ENCODE results near the gene PTP4A2.
"Not testable (repeated sequence)": the region's sequence is repeated elsewhere in the genome, so short reads cannot be mapped to it uniquely, and the experiment has no call there.

Gene PTP4A2

GRCh38 chr1:31931593-31932225 is 6.5 kb downstream of the PTP4A2 start:
- TF ChIP-seq CTCF (IDR thresholded peaks at IDR 0.05; ENCODE audit: low read depth, low read length, missing control alignments) = no peak

GRCh38 chr1:31930836-31931592 is 7.2 kb downstream of the PTP4A2 start:
- no peak for TF ChIP-seq CTCF (IDR thresholded peaks at IDR 0.05; ENCODE audit: low read depth, low read length, missing control alignments)
- in situ Hi-C loops (cut with HindIII; ENCODE audit: low sequenced_read_pairs) = no loop called here
- no peak for DNase-seq (ENCODE audit: low read depth)
- H3K4me3 ChIP-seq (ENCODE audit: low read depth, low read length) = no peak overlapping the region

More at GRCh38 chr1:31931593-31932225, 6.5 kb downstream of the PTP4A2 start:
- DNase-seq (ENCODE audit: low read depth) = no peak
- H3K4me3 ChIP-seq (ENCODE audit: low read depth, low read length) = no peak overlapping the region
- in situ Hi-C loops (cut with HindIII; ENCODE audit: low sequenced_read_pairs) = no loop called here

GRCh38 chr1:31927661-31927980 is 10.5 kb downstream of the PTP4A2 start:
- in situ Hi-C loops (cut with HindIII; ENCODE audit: low sequenced_read_pairs) = no loop called here
- TF ChIP-seq CTCF (IDR thresholded peaks at IDR 0.05; ENCODE audit: low read depth, low read length, missing control alignments) = no peak
- DNase-seq (ENCODE audit: low read depth) = no peak
- H3K4me3 ChIP-seq (ENCODE audit: low read depth, low read length) = no peak overlapping the region

GRCh38 chr1:31926853-31927660 is 11.1 kb downstream of the PTP4A2 start:
- no peak overlapping the region for H3K4me3 ChIP-seq (ENCODE audit: low read depth, low read length)
- no peak for TF ChIP-seq CTCF (IDR thresholded peaks at IDR 0.05; ENCODE audit: low read depth, low read length, missing control alignments)
- no peak for DNase-seq (ENCODE audit: low read depth)
- in situ Hi-C loops (cut with HindIII; ENCODE audit: low sequenced_read_pairs) = no loop called here

- no peak overlapping the region for H3K4me3 ChIP-seq (ENCODE audit: low read depth, low read length)
- no peak for TF ChIP-seq CTCF (IDR thresholded peaks at IDR 0.05; ENCODE audit: low read depth, low read length, missing control alignments)
- in situ Hi-C loops (cut with HindIII; ENCODE audit: low sequenced_read_pairs) = no loop called here
- no peak for DNase-seq (ENCODE audit: low read depth)
Measured at GRCh38 chr1:31926252-31926651, 11.9 kb downstream of the PTP4A2 start.

GRCh38 chr1:31925824-31926223 is 12.3 kb downstream of the PTP4A2 start:
- DNase-seq (ENCODE audit: low read depth); H3K4me3 ChIP-seq (ENCODE audit: low read depth, low read length); in situ Hi-C loops (cut with HindIII; ENCODE audit: low sequenced_read_pairs): not testable (repeated sequence)

GRCh38 chr1:31924839-31925238 is 13.3 kb downstream of the PTP4A2 start:
- TF ChIP-seq CTCF (IDR thresholded peaks at IDR 0.05; ENCODE audit: low read depth, low read length, missing control alignments) = no peak
- in situ Hi-C loops (cut with HindIII; ENCODE audit: low sequenced_read_pairs) = no loop called here
- no peak overlapping the region for H3K4me3 ChIP-seq (ENCODE audit: low read depth, low read length)
- no peak for DNase-seq (ENCODE audit: low read depth)
